ENCODE results near the gene LDB2.

LDB2 gene

DNA sequence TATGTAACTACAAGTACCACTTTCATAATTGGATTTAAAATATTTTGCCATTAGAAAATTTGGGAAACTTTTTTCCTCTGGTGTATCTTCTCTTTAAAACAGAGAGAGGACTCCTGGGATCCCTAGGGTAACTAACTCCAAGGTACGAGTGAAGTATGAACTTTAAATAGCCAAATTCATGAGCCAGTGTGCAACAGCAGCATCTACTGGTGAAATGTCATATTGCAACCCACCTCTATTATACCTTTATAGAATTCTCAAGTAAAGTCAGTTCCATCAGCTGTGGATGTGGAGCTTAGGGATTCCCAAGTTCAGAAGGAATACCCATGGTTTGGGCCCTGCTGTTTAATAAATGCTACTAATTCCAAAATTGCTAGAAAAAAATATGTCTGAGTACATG is 389.5 kb downstream of the LDB2 start:
- no peak for DNase-seq
- H3K9me3 ChIP-seq (ENCODE audit: control insufficient read depth, low read length): no peaks in the 10 kb centered on the region
- H3K27ac ChIP-seq (ENCODE audit: insufficient read depth, low read length, poor library complexity, severe bottlenecking): no peak overlapping the region
- no peaks in the 10 kb centered on the region for H3K27me3 ChIP-seq (replicated peaks; ENCODE audit: control insufficient read depth, insufficient read depth, low read length, poor library complexity, severe bottlenecking)
- no peaks in the 10 kb centered on the region for H3K4me1 ChIP-seq (ENCODE audit: control insufficient read depth, insufficient read depth, low read length, poor library complexity, severe bottlenecking)
- H3K36me3 ChIP-seq (ENCODE audit: control insufficient read depth, insufficient read depth, low read length): no peaks in the 10 kb centered on the region
- no peak overlapping the region for H3K4me3 ChIP-seq (ENCODE audit: insufficient read depth, low read depth, low read length, poor library complexity, severe bottlenecking)

DNA sequence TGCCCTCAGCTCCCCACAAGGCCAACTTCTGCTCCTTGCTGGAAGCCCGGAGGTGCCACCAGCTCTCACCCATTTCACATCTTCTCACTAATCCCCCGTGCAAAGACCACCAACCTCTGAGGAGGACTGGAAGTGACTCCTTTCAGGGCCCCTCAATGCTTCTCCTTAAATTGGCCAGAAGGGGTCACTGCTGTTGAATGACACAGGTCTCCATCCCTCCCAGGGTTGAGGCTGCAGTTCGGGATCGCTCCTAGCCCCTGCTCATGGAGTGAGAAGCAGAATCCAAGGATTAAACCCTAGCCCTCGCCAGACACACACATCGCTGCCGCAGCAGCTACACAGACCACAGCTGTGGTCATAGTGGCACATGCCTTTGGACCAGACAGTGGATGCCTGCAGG is 392.7 kb downstream of the LDB2 start:
- no peak overlapping the region for H3K27ac ChIP-seq (ENCODE audit: insufficient read depth, low read length, poor library complexity, severe bottlenecking)
- H3K4me3 ChIP-seq (ENCODE audit: insufficient read depth, low read depth, low read length, poor library complexity, severe bottlenecking): no peak overlapping the region
- peaks cover 7% of the 10 kb centered on the region for H3K9me3 ChIP-seq (ENCODE audit: control insufficient read depth, low read length)
- no peaks in the 10 kb centered on the region for H3K36me3 ChIP-seq (ENCODE audit: control insufficient read depth, insufficient read depth, low read length)
- H3K4me1 ChIP-seq (ENCODE audit: control insufficient read depth, insufficient read depth, low read length, poor library complexity, severe bottlenecking): no peaks in the 10 kb centered on the region
- DNase-seq: no peak
- H3K27me3 ChIP-seq (replicated peaks; ENCODE audit: control insufficient read depth, insufficient read depth, low read length, poor library complexity, severe bottlenecking): no peaks in the 10 kb centered on the region

DNA sequence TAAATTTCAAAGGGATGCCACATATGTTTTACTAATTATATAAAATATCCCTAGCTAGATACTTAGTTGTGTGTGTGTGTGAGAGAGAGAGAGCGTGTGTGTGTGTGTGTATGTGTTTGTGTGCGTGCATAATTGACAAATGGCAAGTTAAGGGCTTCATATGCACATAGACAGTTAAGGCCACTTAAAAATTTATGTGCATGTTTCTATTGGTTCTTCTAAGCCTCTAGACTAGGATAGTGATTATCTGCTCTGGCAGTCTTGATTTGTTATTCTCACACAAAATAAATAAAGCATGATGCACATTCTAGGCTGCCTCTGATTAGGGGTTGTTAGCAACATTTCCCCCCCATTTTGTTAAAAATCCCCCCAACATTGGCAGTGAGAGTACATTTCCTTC is 393.2 kb downstream of the LDB2 start:
- Histone ChIP-seq H3K27me3 (replicated peaks; ENCODE audit: control insufficient read depth, insufficient read depth, low read length, poor library complexity, severe bottlenecking) (no peaks in the 10 kb centered on the region), H3K36me3 (ENCODE audit: control insufficient read depth, insufficient read depth, low read length) (no peaks in the 10 kb centered on the region), H3K4me1 (ENCODE audit: control insufficient read depth, insufficient read depth, low read length, poor library complexity, severe bottlenecking) (no peaks in the 10 kb centered on the region), H3K4me3 (ENCODE audit: insufficient read depth, low read depth, low read length, poor library complexity, severe bottlenecking) (no peak overlapping the region), H3K9me3 (ENCODE audit: control insufficient read depth, low read length) (peaks cover 7% of the 10 kb centered on the region), H3K27ac (ENCODE audit: insufficient read depth, low read length, poor library complexity, severe bottlenecking) (no peak overlapping the region)
- DNase-seq: no peak

DNA sequence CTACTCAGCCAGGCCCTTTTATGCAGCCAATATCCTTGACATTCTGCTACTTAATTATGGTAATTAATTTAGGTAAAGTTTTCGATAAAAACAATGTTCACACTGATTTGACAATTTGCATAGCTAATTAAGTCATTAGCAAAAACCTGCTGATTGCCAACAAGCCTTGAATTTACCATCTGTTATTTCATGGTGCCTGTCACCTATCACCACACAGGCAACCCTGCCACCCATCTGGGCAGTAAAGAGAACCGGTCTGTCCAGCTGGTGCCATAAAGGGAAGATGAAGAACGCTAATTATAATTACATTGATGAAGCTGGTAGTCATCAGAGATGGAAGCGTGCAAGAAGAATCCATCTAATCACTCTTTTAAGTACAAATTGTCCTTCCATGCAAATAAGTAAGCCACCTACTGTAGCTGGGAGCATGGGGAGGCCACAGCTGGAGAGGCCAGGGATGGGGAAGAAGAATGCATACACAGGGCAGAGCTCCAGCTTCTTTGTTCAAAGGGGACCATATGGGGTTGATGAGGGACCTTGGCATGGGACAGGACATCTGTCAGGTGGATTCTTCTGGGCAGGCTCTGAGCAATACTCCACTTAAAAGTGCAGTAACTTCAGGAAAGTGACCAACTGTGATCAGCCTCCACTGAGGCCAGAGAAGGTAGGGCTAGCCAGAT is 394.9 kb downstream of the LDB2 start:
- no peaks in the 10 kb centered on the region for H3K27me3 ChIP-seq (replicated peaks; ENCODE audit: control insufficient read depth, insufficient read depth, low read length, poor library complexity, severe bottlenecking)
- H3K27ac ChIP-seq (ENCODE audit: insufficient read depth, low read length, poor library complexity, severe bottlenecking): no peak overlapping the region
- H3K4me3 ChIP-seq (ENCODE audit: insufficient read depth, low read depth, low read length, poor library complexity, severe bottlenecking): no peak overlapping the region
- H3K4me1 ChIP-seq (ENCODE audit: control insufficient read depth, insufficient read depth, low read length, poor library complexity, severe bottlenecking): no peaks in the 10 kb centered on the region
- DNase-seq: no peak
- H3K36me3 ChIP-seq (ENCODE audit: control insufficient read depth, insufficient read depth, low read length): no peaks in the 10 kb centered on the region
- H3K9me3 ChIP-seq (ENCODE audit: control insufficient read depth, low read length): peaks cover 7% of the 10 kb centered on the region

DNA sequence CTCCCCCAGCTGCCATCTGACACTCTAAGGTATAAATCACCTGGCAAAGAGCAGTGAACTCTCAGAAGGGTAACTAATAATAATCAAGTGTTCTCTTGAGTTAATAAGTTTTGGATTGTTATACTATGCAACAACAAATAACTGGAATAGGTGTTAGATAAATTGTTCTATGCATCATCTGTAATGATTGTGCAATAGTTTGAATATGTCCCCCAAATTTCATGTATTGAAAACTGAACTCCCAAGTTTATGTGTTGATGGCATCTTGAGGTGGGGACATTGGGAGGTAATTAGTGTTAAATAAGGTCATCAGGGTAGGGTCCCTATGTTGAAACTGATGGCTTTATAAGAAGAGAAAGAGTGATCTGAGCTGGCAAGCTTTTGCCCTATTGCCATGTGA is 399.5 kb downstream of the LDB2 start:
- Histone ChIP-seq H3K9me3 (ENCODE audit: control insufficient read depth, low read length) (peaks cover 7% of the 10 kb centered on the region), H3K36me3 (ENCODE audit: control insufficient read depth, insufficient read depth, low read length) (no peaks in the 10 kb centered on the region), H3K4me1 (ENCODE audit: control insufficient read depth, insufficient read depth, low read length, poor library complexity, severe bottlenecking) (no peaks in the 10 kb centered on the region), H3K27ac (ENCODE audit: insufficient read depth, low read length, poor library complexity, severe bottlenecking) (no peak overlapping the region), H3K27me3 (replicated peaks; ENCODE audit: control insufficient read depth, insufficient read depth, low read length, poor library complexity, severe bottlenecking) (no peaks in the 10 kb centered on the region), H3K4me3 (ENCODE audit: insufficient read depth, low read depth, low read length, poor library complexity, severe bottlenecking) (no peak overlapping the region)
- no peak for DNase-seq

DNA sequence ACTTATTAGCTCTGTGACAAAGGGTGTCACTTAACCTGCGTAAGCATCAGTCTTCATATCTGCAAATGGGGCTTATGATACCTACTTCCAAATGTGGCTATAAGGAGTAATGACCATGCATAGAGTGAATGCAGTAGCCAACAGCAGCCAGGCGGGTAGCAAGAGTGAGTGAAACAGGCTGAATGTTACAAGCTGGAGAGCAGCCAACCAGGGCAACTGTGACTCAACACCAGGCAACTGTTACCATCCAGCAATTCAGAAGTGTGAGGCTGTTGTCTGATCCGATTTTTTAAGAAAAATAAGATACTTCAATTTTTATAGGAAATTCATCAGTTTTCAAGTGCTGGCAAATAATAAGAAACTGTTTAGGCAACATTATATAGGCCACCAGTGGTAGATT is 401.9 kb downstream of the LDB2 start:
- Histone ChIP-seq H3K27ac (ENCODE audit: insufficient read depth, low read length, poor library complexity, severe bottlenecking) (no peak overlapping the region), H3K9me3 (ENCODE audit: control insufficient read depth, low read length) (peaks cover 7% of the 10 kb centered on the region), H3K36me3 (ENCODE audit: control insufficient read depth, insufficient read depth, low read length) (no peaks in the 10 kb centered on the region), H3K4me3 (ENCODE audit: insufficient read depth, low read depth, low read length, poor library complexity, severe bottlenecking) (no peak overlapping the region), H3K27me3 (replicated peaks; ENCODE audit: control insufficient read depth, insufficient read depth, low read length, poor library complexity, severe bottlenecking) (no peaks in the 10 kb centered on the region), H3K4me1 (ENCODE audit: control insufficient read depth, insufficient read depth, low read length, poor library complexity, severe bottlenecking) (no peaks in the 10 kb centered on the region)
- no peak for DNase-seq

DNA sequence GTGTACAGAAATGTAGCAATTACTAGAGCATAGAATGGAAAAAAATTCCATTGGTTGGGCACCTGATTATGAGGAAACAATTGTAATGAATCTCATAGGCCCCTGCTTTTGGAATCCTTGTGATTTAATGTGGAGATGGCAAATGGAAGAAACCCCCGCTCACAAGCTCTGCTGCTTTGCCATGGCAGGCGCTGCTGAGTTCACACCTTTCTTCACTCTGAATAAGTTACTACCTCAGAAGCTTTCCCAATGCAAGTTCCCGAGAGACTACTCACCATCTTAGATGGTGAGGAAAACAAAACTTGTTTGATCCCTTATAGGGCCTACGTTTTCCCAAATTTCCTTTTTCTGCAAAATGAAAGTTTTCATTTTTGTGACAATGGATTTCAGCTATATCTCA is 405.6 kb downstream of the LDB2 start:
- Histone ChIP-seq H3K27me3 (replicated peaks; ENCODE audit: control insufficient read depth, insufficient read depth, low read length, poor library complexity, severe bottlenecking) (no peaks in the 10 kb centered on the region), H3K4me1 (ENCODE audit: control insufficient read depth, insufficient read depth, low read length, poor library complexity, severe bottlenecking) (no peaks in the 10 kb centered on the region), H3K36me3 (ENCODE audit: control insufficient read depth, insufficient read depth, low read length) (no peaks in the 10 kb centered on the region), H3K27ac (ENCODE audit: insufficient read depth, low read length, poor library complexity, severe bottlenecking) (no peak overlapping the region), H3K4me3 (ENCODE audit: insufficient read depth, low read depth, low read length, poor library complexity, severe bottlenecking) (no peak overlapping the region), H3K9me3 (ENCODE audit: control insufficient read depth, low read length) (no peaks in the 10 kb centered on the region)
- DNase-seq: no peak

DNA sequence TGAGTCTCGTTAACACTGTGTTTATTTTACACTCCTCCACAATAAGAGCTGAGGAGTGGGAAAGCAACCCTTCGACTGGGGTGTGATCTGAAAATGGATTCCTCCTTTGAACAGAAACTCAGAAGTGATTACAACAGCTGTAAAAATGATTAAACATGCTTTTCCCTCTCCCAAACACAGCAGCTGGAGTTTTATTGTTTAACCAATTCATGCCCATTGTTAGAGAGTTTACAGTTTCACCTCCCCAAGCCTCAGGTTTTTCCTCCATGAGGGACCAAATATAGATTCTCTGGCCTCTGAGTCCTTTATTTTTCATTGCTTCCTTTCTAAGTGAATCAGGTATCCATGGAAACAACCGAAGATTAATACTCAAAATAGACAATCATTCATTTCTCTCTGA is 409.2 kb downstream of the LDB2 start:
- no peaks in the 10 kb centered on the region for H3K9me3 ChIP-seq (ENCODE audit: control insufficient read depth, low read length)
- DNase-seq: no peak
- H3K27me3 ChIP-seq (replicated peaks; ENCODE audit: control insufficient read depth, insufficient read depth, low read length, poor library complexity, severe bottlenecking): no peaks in the 10 kb centered on the region
- H3K36me3 ChIP-seq (ENCODE audit: control insufficient read depth, insufficient read depth, low read length): no peaks in the 10 kb centered on the region
- H3K4me1 ChIP-seq (ENCODE audit: control insufficient read depth, insufficient read depth, low read length, poor library complexity, severe bottlenecking): no peaks in the 10 kb centered on the region
- no peak overlapping the region for H3K27ac ChIP-seq (ENCODE audit: insufficient read depth, low read length, poor library complexity, severe bottlenecking)
- H3K4me3 ChIP-seq (ENCODE audit: insufficient read depth, low read depth, low read length, poor library complexity, severe bottlenecking): no peak overlapping the region

DNA sequence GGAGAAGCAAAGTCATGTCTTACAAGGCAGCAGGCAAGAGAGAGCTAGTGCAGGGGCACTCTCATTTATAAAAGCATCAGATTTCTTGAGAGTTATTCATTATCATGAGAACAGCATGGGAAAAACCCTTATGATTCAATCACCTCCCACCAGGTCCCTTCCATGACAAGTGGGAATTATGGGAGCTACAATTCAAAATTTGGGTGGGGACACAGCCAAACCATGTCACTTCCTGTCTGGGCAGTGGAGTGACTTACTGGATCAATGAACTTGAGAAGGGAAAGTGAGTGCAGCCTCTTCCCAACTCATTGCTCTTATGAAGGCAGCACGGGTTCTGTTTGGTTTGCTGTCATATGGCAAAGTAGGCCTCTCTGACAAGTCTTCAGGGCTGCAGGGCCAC is 410.4 kb downstream of the LDB2 start:
- no peaks in the 10 kb centered on the region for H3K4me1 ChIP-seq (ENCODE audit: control insufficient read depth, insufficient read depth, low read length, poor library complexity, severe bottlenecking)
- H3K27ac ChIP-seq (ENCODE audit: insufficient read depth, low read length, poor library complexity, severe bottlenecking): no peak overlapping the region
- H3K36me3 ChIP-seq (ENCODE audit: control insufficient read depth, insufficient read depth, low read length): no peaks in the 10 kb centered on the region
- H3K4me3 ChIP-seq (ENCODE audit: insufficient read depth, low read depth, low read length, poor library complexity, severe bottlenecking): no peak overlapping the region
- no peaks in the 10 kb centered on the region for H3K27me3 ChIP-seq (replicated peaks; ENCODE audit: control insufficient read depth, insufficient read depth, low read length, poor library complexity, severe bottlenecking)
- no peaks in the 10 kb centered on the region for H3K9me3 ChIP-seq (ENCODE audit: control insufficient read depth, low read length)
- no peak for DNase-seq

DNA sequence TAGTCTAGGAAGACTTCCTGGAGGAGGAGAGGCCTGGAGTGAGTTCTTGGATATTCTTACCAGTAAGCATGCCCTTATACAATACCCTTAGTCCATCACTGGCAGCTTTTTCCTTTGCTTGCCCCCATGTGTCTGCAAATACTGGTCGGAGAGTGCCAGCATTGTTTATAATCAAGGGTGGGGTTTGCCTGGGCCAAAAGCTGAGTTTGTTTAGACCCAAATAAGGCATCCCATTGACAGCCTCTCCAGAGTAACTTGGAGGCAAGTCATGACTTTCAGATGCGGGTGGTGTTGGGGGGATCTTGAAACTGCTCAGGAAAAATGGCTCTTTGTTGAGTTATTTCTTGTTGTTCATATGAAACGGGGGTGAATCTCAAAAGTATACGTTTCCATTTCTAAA is 413.7 kb downstream of the LDB2 start:
- no peak overlapping the region for H3K4me3 ChIP-seq (ENCODE audit: insufficient read depth, low read depth, low read length, poor library complexity, severe bottlenecking)
- H3K9me3 ChIP-seq (ENCODE audit: control insufficient read depth, low read length): no peaks in the 10 kb centered on the region
- no peaks in the 10 kb centered on the region for H3K27me3 ChIP-seq (replicated peaks; ENCODE audit: control insufficient read depth, insufficient read depth, low read length, poor library complexity, severe bottlenecking)
- no peak overlapping the region for H3K27ac ChIP-seq (ENCODE audit: insufficient read depth, low read length, poor library complexity, severe bottlenecking)
- H3K4me1 ChIP-seq (ENCODE audit: control insufficient read depth, insufficient read depth, low read length, poor library complexity, severe bottlenecking): no peaks in the 10 kb centered on the region
- DNase-seq: no peak
- H3K36me3 ChIP-seq (ENCODE audit: control insufficient read depth, insufficient read depth, low read length): no peaks in the 10 kb centered on the region
